HT1080 (cell line): ENCODE measurements around the gene TOP2B. TPM values are rescaled to one million over a fixed set of nuclear protein-coding genes. Genes with fewer than 3 reads are reported as not detected.
A peak's percentile ranks its signal among the peaks of the same experiment; 100 is the strongest.

Experiments used
- DNase-seq: peaks from one replicate; pipeline ENCODE4 v3.0.0-alpha.2; 2015; ENCODE audit warnings: low read depth
- total RNA-seq: library from RNA; depleted of rRNA; stranded (reverse); fragments of >200 nt; shearing (Covaris generic); gene quantifications from 2 replicates; pipeline ENCODE4 v1.2.3, GENCODE V29; 2014

Gene TOP2B
- total RNA-seq, 1 experiment from 2014 or later, result 52.0 TPM

DNA sequence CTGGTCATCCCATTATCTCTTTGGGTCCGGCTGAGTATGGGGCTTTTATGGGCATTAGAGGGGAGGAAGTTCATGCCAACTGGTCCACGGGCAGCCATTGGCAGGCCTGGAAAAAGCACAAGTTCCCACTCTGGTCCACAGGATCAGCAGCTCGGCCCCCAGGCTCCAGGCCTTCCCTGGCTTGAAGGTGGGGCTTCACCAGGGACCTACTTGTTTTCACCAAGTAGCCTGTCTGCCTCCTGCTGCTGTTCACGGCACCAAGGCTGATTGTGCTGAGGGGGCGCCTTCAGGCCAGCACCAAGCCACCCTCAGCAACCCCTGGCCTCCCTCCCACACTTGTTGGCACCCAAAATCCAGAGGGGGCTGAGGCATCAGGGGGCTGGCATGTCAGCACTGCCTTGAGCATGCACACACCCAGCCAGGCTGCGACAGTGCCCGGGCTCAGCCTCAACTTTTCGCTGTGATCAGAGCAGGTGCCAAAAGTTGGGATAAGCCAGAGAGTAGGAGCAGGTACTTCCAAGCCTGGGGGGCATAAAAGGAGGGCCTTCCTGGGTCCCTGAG, 9.1 kb upstream of the TOP2B start:
- DNase-seq, result no peak

- no peak for DNase-seq
Measured at GRCh38 chr3:25665315-25666280, 891 bp upstream of the TOP2B start.

GRCh38 chr3:25663869-25664811, 567 bp downstream of the TOP2B start:
- DNase-seq, result no peak

- DNase-seq, result peak; percentile 34
Measured at GRCh38 chr3:25663347-25663868, 1.3 kb downstream of the TOP2B start.

DNA sequence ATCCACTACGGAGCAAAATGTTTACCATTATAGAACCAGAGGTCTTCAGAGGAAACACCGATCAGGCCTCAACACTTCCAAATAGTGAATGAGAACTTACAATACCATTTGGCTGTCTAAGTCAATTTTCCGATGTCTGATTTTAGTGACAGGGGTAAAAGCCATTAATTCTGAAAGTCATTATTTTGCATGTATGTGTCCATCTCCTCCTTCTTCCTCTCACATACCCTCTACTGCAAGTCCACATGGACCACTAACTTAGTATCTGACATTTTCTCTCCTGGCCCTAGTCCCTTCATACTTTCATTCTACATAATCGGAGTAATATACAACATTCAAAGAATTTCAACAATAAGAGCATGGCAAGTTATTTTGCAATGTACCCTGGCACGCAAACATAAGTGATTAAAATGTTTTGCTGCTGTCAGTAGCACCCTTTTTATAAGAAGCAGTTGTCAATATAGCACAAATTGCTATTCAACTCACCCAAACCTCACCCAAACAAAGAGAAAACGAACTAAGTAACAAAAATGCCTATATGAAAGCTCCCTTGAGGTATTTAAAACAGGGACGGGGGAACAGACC, 1.9 kb downstream of the TOP2B start:
- DNase-seq, result no peak

- no peak for DNase-seq
Measured at GRCh38 chr3:25661694-25662437, 2.8 kb downstream of the TOP2B start.

DNA sequence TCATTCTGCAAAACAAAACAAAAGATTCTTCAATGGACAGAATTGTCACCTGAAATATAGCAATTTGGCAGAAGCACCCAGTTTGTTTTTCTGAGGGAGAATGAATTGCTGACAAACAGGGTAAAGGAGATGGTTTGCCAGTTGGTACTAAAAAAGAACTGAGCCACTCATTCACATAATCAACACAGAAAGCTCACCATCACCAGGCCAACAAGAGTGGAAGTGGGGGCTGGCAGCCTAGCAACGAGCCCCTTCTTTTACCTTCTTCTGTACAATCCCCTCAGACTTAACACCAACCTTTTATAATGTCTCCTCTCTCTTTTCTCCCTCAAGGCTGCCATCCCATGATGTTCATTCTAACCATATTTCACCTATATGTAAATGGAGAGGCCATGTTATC, 5.9 kb downstream of the TOP2B start:
- DNase-seq, result no peak

DNA sequence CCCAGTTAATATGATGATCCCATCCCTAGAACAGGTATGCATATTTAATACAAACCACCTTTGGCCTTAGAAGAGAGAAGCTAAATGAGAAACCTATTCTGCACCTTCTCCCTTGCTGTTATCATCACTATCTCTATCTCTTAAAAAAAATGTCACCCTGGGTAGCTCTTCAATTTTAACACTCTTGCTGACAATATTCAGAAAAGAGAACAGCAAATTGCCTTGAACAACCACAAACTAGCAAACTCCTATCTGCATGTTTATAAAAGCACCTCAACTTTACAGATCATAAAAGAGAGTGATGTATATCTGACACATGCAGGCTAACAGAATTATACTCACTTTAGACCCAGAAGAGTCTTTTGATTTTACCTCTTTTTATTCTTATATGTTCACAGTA, 7.4 kb downstream of the TOP2B start:
- no peak for DNase-seq

GRCh38 chr3:25655659-25656058, 9.0 kb downstream of the TOP2B start:
- no peak for DNase-seq

- DNase-seq, result no peak
Measured at GRCh38 chr3:25654576-25654975, 10.1 kb downstream of the TOP2B start.

GRCh38 chr3:25653322-25653721, 11.4 kb downstream of the TOP2B start:
- no peak for DNase-seq

- DNase-seq, result no peak
Measured at GRCh38 chr3:25652921-25653320, 11.8 kb downstream of the TOP2B start.

DNA sequence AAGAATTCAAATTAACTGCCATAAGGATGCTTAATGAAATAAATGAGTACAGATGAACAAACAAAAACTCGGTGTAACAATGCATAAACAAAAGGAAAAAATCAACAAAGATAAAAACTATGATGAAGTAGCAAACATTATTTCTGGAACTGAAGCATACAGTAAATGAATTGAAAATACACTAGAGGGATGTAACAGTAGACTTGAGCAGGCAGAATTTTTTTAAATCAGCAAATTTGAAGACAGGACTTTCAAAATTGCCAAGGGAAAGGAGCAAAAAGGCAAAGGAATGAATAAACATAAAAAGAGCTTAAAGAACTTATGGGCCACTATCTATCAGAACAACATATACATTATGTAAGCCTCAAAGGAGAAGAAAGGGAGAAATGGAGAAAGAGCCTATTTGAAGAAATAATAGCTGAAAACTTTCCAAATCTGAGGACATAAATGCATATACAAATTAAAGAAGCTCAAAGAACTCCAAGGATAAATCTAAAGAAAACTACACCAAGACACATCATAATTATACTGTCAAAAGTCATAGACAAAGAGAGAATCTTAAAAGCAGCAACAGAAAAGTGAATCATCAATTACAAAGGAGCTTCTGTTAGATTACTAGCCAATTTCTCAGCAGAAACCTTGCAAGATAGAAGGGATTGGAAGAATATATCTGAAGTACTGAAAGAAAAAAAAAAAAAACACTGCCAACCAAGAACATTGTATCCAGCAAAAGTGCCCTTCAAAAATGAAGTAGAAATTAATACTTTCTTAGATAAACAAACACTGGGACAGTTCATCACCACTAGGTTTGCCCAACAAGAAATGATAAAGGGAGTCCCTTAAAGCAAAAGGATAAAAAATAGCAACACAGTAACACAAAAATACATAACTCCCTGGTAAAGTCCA, 15.5 kb downstream of the TOP2B start:
- DNase-seq, result no peak

GRCh38 chr3:25648107-25648535, 16.6 kb downstream of the TOP2B start:
- DNase-seq, result peak; percentile 78

DNA sequence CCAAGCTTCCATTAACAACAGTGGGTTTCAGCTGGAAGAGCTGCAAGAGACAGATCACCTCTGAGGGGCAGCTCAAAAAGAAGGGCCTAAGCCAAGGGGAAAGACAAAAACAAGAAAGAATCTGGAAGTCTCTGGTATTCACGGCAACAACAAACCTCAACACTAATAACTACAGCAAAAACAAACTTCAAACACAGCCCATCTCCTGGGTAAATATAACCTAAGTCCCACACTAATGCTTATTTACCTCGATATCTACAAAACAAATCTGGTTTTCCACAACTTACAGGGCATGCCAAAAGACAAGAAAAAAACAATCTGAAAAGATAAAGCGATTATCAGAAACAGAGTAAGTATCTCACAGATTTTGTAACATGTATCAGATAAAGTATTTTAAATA, 29.7 kb downstream of the TOP2B start:
- no peak for DNase-seq

DNA sequence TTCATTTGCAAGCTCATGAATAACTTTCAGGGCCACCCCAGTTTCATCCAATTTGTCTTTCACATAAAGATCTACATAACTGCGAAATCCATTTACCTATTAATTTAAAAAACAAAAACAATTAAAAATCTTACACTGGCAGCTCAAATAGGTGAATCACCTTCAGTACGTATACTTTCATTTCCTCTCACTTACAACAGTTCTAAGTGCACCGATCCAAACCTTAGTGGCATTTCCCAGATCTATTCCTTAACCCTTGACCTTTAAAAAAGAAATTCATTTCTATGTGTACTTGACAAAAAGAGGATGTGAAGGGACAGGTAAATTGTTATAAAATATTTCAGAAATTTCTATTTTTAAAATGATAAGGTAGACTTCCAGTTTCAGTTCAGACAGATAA, 30.8 kb downstream of the TOP2B start:
- DNase-seq, result no peak

- no peak for DNase-seq
Measured at GRCh38 chr3:25631989-25632388, 32.7 kb downstream of the TOP2B start.

DNA sequence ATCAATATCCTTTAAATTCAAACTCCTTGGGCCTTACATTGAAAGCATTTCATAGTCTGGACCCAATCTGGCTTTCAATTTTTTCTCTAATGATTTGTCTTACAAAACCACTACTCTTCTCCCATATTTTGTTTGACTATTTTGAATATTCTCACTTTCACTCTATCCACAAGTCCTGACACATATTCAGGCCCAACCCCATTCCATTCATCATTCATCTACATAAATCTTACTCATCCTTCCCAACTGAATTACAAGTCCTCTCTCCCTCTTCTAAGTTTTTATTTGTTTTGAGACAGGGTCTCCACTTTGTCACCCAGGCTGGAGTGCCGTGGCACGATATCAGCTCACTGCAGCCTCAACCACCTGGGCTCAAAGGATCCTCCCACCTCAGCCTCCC, 43.6 kb downstream of the TOP2B start:
- DNase-seq, result no peak

- no peak for DNase-seq
Measured at GRCh38 chr3:25620493-25620892, 44.2 kb downstream of the TOP2B start.
